H1 (cell line): Measurements from ENCODE around the gene ING5. TPM values are rescaled to one million over a fixed set of nuclear protein-coding genes. Genes with fewer than 3 reads are reported as not detected.

Experiments
- CTCF ChIA-PET: fragments of 300-600 bp; sonication (Branson Sonifier 250); formaldehyde crosslinking; loops from one replicate; lab custom pipeline; 2021; ENCODE audit not compliant: partially characterized antibody; lab: Charles Lee
- POLR2A ChIA-PET: fragments of 300-600 bp; sonication (Branson Sonifier 250); formaldehyde crosslinking; loops from one replicate; lab custom pipeline; 2021; ENCODE audit warnings: inconsistent platforms; ENCODE audit not compliant: partially characterized antibody; lab: Charles Lee
- DNase-seq, 2 experiments: peaks; one replicate each; pipeline versions ENCODE4 v3.0.0 to v3.0.0-alpha.2; 2010 to 2022; ENCODE audit warnings: low spot score in 2 of 2, low read depth in 1 of 2, mixed read lengths in 1 of 2
- FAIRE-seq: peaks from 2 replicates; lab custom pipeline; 2011; peaks lifted over from hg19 to GRCh38; lab: Jason Lieb, UNC
- H2AFZ ChIP-seq: 2 replicates; pipeline ENCODE4 v1.8.1; 2012; ENCODE audit warnings: low read length, inconsistent platforms
- H2AK5ac ChIP-seq: 2 replicates; pipeline ENCODE4 v1.6.1; 2013; ENCODE audit warnings: low read depth, low read length
- H2BK120ac ChIP-seq: replicated peaks from 2 replicates; pipeline ENCODE3; 2013; ENCODE audit warnings: low read depth, low read length, inconsistent platforms
- H2BK12ac ChIP-seq: 2 replicates; pipeline ENCODE4 v1.6.1; 2013; ENCODE audit warnings: low read depth, low read length
- H2BK15ac ChIP-seq: 2 replicates; pipeline ENCODE4 v1.6.1; 2013; ENCODE audit warnings: low read length
- H2BK20ac ChIP-seq: 2 replicates; pipeline ENCODE4 v1.6.1; 2013; ENCODE audit warnings: low read length
- H2BK5ac ChIP-seq: 2 replicates; pipeline ENCODE4 v1.6.1; 2013; ENCODE audit warnings: low read depth, low read length
- H3K14ac ChIP-seq: 2 replicates; pipeline ENCODE4 v1.6.1; 2013; ENCODE audit warnings: inconsistent platforms; ENCODE audit not compliant: insufficient read length
- H3K18ac ChIP-seq: 2 replicates; pipeline ENCODE4 v1.6.1; 2013; ENCODE audit warnings: low read length; ENCODE audit errors: extremely low read depth
- H3K23ac ChIP-seq: 2 replicates; pipeline ENCODE4 v1.6.1; 2013; ENCODE audit warnings: inconsistent platforms; ENCODE audit not compliant: insufficient read length
- H3K23me2 ChIP-seq: 2 replicates; pipeline ENCODE4 v1.6.1; 2013; ENCODE audit warnings: low read depth, low read length
- H3K27ac ChIP-seq: 2 replicates; pipeline ENCODE4 v1.6.1; 2011; ENCODE audit warnings: low read depth, low read length, inconsistent platforms
- H3K27me3 ChIP-seq, 4 experiments: replicated peaks in 1 of 4; 1 replicate in 1 of 4; 2 replicates in 3 of 4; pipeline versions ENCODE4 v1.6.1 to v1.8.1; 2011 to 2013; ENCODE audit warnings: low read length in 3 of 4, mild to moderate bottlenecking in 3 of 4, inconsistent platforms in 2 of 4, mixed read lengths in 2 of 4, moderate library complexity in 1 of 4; ENCODE audit not compliant: control insufficient read depth in 3 of 4, insufficient read depth in 3 of 4; ENCODE audit errors: extremely low read depth in 1 of 4
- H3K36me3 ChIP-seq, 4 experiments: 2 replicates each; pipeline versions ENCODE4 v1.6.1 to v1.8.1; 2011 to 2013; ENCODE audit warnings: mild to moderate bottlenecking in 4 of 4, low read length in 3 of 4, moderate library complexity in 2 of 4, control low read depth in 1 of 4, inconsistent platforms in 1 of 4; ENCODE audit not compliant: insufficient read depth in 4 of 4, control insufficient read depth in 2 of 4
- H3K4ac ChIP-seq: replicated peaks from 2 replicates; pipeline ENCODE3; 2013; ENCODE audit warnings: low read length, low read depth, mixed read lengths, inconsistent platforms; ENCODE audit not compliant: insufficient read length
- H3K4me1 ChIP-seq, 4 experiments: replicated peaks in 1 of 4; 1 replicate in 1 of 4; 2 replicates in 3 of 4; pipeline versions ENCODE4 v1.6.1 to v1.8.1; 2011 to 2013; ENCODE audit warnings: low read length in 3 of 4, inconsistent platforms in 2 of 4, mixed read lengths in 1 of 4; ENCODE audit not compliant: insufficient read depth in 4 of 4, control insufficient read depth in 3 of 4
- H3K4me2 ChIP-seq, 2 experiments: 2 replicates each; pipeline versions ENCODE4 v1.6.1 to v1.8.1; 2011 to 2013; ENCODE audit warnings: low read depth in 2 of 2, low read length in 2 of 2, control low read depth in 1 of 2, inconsistent platforms in 1 of 2, mild to moderate bottlenecking in 1 of 2; ENCODE audit not compliant: insufficient read depth in 1 of 2
- H3K4me3 ChIP-seq, 4 experiments: fragments of 200-600, 300-600 bp in 1 of 4; sonication (generic), shearing (Covaris generic), sonication (Bioruptor Twin) in 1 of 4; 2 replicates each; pipeline versions ENCODE4 v1.5.1 to v1.8.1; 2011 to 2016; ENCODE audit warnings: low read length in 4 of 4, low read depth in 3 of 4, control low read depth in 2 of 4, inconsistent platforms in 2 of 4, mild to moderate bottlenecking in 2 of 4, mixed read lengths in 1 of 4, moderate library complexity in 1 of 4; ENCODE audit not compliant: insufficient read depth in 2 of 4; ENCODE audit errors: extremely low read depth in 1 of 4
- H3K56ac ChIP-seq: replicated peaks from 2 replicates; pipeline ENCODE3; 2013; ENCODE audit warnings: low read depth, mild to moderate bottlenecking, mixed read lengths, low read length, inconsistent platforms; ENCODE audit not compliant: insufficient read length
- H3K79me1 ChIP-seq: 2 replicates; pipeline ENCODE4 v1.6.1; 2013; ENCODE audit warnings: low read depth, low read length, control low read depth
- H3K79me2 ChIP-seq, 2 experiments: 2 replicates each; pipeline versions ENCODE4 v1.6.1 to v1.8.1; 2012 to 2013; ENCODE audit warnings: low read length in 2 of 2, mild to moderate bottlenecking in 2 of 2, inconsistent platforms in 1 of 2; ENCODE audit not compliant: insufficient read depth in 2 of 2, control insufficient read depth in 1 of 2
- H3K9ac ChIP-seq, 4 experiments: replicated peaks in 1 of 4; 1 replicate in 1 of 4; 2 replicates in 3 of 4; pipeline versions ENCODE4 v1.6.1 to v1.8.1; 2011 to 2013; ENCODE audit warnings: low read depth in 3 of 4, low read length in 3 of 4, control low read depth in 2 of 4, mild to moderate bottlenecking in 2 of 4, moderate library complexity in 2 of 4, inconsistent platforms in 1 of 4; ENCODE audit errors: extremely low read depth in 1 of 4
- H3K9me3 ChIP-seq, 2 experiments: 2 replicates each; pipeline versions ENCODE4 v1.6.1 to v1.8.1; 2012 to 2013; ENCODE audit warnings: mild to moderate bottlenecking in 2 of 2, moderate library complexity in 2 of 2, control low read depth in 1 of 2, inconsistent platforms in 1 of 2, low read depth in 1 of 2, low read length in 1 of 2, mixed read lengths in 1 of 2; ENCODE audit not compliant: insufficient read depth in 2 of 2
- H4K20me1 ChIP-seq, 2 experiments: replicated peaks in 1 of 2; 2 replicates each; pipeline versions ENCODE3 to v1.8.1; 2011 to 2013; ENCODE audit warnings: inconsistent platforms in 2 of 2, low read length in 2 of 2, mild to moderate bottlenecking in 1 of 2; ENCODE audit not compliant: insufficient read depth in 2 of 2, control insufficient read depth in 1 of 2
- H4K5ac ChIP-seq: 2 replicates; pipeline ENCODE4 v1.6.1; 2013; ENCODE audit warnings: low read length, low read depth, mixed read lengths, inconsistent platforms; ENCODE audit not compliant: insufficient read length
- H4K8ac ChIP-seq: 2 replicates; pipeline ENCODE4 v1.8.0; 2013; ENCODE audit warnings: mild to moderate bottlenecking, moderate library complexity, low read length, inconsistent platforms; ENCODE audit not compliant: insufficient read depth; ENCODE audit errors: extremely low read depth
- H4K91ac ChIP-seq: replicated peaks from 2 replicates; pipeline ENCODE3; 2013; ENCODE audit warnings: low read length, mixed read lengths, inconsistent platforms; ENCODE audit not compliant: insufficient read length
- KDM4A ChIP-seq: IDR thresholded peaks from one replicate; pipeline ENCODE4 v1.7.1; 2012; ENCODE audit warnings: low read depth, mild to moderate bottlenecking, moderate library complexity, low read length, inconsistent platforms; ENCODE audit not compliant: severe bottlenecking
- PHF8 ChIP-seq: fragments of 200-600 bp; sonication (generic); conservative IDR thresholded peaks from 2 replicates; pipeline ENCODE4 v1.7.1; 2012; ENCODE audit warnings: low read depth, mild to moderate bottlenecking, inconsistent platforms, low read length, moderate library complexity
- WGBS, 2 experiments: shearing (Covaris generic) in 1 of 2; methylation state at CpG; one replicate each; pipeline versions ENCODE4 v1.1.6 to v1.1.7; 2013 to 2015; ENCODE audit warnings: low lambda C conversion rate in 2 of 2, mixed read lengths in 2 of 2, inconsistent platforms in 1 of 2, low coverage in 1 of 2, missing lambda C conversion rate in 1 of 2; ENCODE audit not compliant: insufficient replicate concordance in 2 of 2, insufficient coverage in 1 of 2, insufficient read length in 1 of 2; ENCODE audit errors: extremely low coverage in 1 of 2, missing lambda C conversion rate in 1 of 2; 5-methylcytosine and 5-hydroxymethylcytosine counted together
- polyA plus RNA-seq, 7 experiments: library from polyadenylated mRNA; depleted of rRNA in 3 of 7; stranded (reverse) in 5 of 7; unstranded in 2 of 7; fragments of >200 nt in 5 of 7; fragments of 200-250 nt in 2 of 7; gene quantifications; 1 replicate in 5 of 7; 2 replicates in 1 of 7; 4 replicates in 1 of 7; pipeline versions ENCODE4 v1.2.1 to v1.2.3, GENCODE V29; 2011 to 2013; ENCODE audit warnings: missing spikeins in 2 of 7, mixed read lengths in 2 of 7
- total RNA-seq: library from RNA; stranded (reverse); fragmentation: NEBNext Ultra II Directional; extraction: Animal tissue kit (Norgen Biotek cat#: 25700); gene quantifications from 2 replicates; pipeline ENCODE4 v1.2.1, GENCODE V29; 2021
- TF ChIP-seq, protein P1 (sequence below), 3 experiments: IDR thresholded peaks; 1 replicate in 2 of 3; 2 replicates in 1 of 3; pipeline versions ENCODE4 v1.5.1 to v1.6.1; 2011; ENCODE audit warnings: low read length in 3 of 3, mild to moderate bottlenecking in 3 of 3, inconsistent platforms in 2 of 3, low read depth in 1 of 3, moderate library complexity in 1 of 3; ENCODE audit not compliant: insufficient read depth in 1 of 3; ENCODE audit errors: control extremely low read depth in 1 of 3

Gene ING5
- total and polyA plus RNA-seq, 2 of the 8 experiments (the other 6 are each of a cell fraction or from before 2014, with no cell fraction given), result 41.5 to 47.4 TPM

DNA sequence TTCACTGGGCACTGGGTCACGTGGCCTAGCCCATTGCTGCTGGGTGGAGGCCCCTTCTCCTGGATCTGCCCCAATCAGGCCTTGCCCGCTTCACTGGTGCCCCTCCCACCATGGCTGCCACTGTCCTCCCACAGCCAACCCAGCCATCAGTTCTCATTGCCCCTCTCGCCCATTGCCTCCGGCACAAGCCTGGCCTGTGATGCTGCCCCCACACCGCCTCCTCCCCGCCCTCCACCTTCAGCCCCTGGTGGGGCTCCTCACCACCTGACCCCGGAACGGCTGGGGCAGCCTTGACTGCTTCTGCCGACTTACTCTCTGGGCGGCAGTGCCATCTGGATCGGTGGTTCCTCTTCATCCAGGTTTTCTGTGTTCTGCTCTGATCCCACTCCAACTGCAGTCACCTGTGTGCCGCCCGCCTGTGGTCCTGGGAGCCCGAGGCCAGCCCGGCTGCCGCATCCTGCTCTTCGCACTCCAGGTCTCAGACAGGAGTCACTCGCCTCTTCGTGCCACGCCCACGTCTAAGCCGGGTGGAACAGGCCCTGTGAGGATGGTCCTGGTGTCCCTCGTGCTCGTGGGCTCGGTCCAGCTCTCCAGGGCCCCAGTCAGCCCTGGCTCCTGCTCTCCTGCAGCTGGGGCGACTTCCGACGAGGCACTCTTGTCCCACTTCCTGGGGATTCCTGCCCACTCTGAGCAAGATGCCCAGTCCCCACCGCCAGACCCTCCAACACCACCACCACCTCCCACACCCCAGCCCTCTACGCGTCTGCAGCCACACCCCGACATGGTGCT lies 46.8 kb downstream of the ING5 start:
- H2BK12ac ChIP-seq, result no peak overlapping the region
- H3K18ac ChIP-seq, result no peak overlapping the region
- H3K23ac ChIP-seq, result no peak overlapping the region
- no peak overlapping the region for H2BK120ac ChIP-seq
- H3K56ac ChIP-seq, result no peak overlapping the region
- POLR2A ChIA-PET, result no interaction called here
- no peak overlapping the region for H3K4me3 ChIP-seq
- no peak overlapping the region; the same call in 1 of the 2 replicates for H2BK5ac ChIP-seq
- no peaks in the 10 kb centered on the region for H3K79me2 ChIP-seq
- H2BK15ac ChIP-seq, result no peak overlapping the region
- H3K27ac ChIP-seq, result no peak overlapping the region
- H3K23me2 ChIP-seq, result no peaks in the 10 kb centered on the region
- H3K36me3 ChIP-seq, result peaks cover 0 to 4% (median 0%) of the 10 kb centered on the region in 4 experiments; a peak in 3 of 8 replicates
- CTCF ChIA-PET, result no interaction called here
- no peak overlapping the region for H3K4ac ChIP-seq
- peaks cover 0 to 6% of the 10 kb centered on the region in 2 experiments for H4K20me1 ChIP-seq
- H4K8ac ChIP-seq, result no peak overlapping the region
- H2AFZ ChIP-seq, result no peak overlapping the region
- H4K5ac ChIP-seq, result no peak overlapping the region
- H3K9me3 ChIP-seq, result no peaks in the 10 kb centered on the region
- no peak overlapping the region for H3K9ac ChIP-seq
- H3K4me2 ChIP-seq, result no peak overlapping the region
- H3K79me1 ChIP-seq, result no peaks in the 10 kb centered on the region
- H3K4me1 ChIP-seq, result no peaks in the 10 kb centered on the region
- DNase-seq, result no peak
- H3K27me3 ChIP-seq, result no peaks in the 10 kb centered on the region
- no peak overlapping the region for H2BK20ac ChIP-seq
- no peak for FAIRE-seq
- no peak overlapping the region for H3K14ac ChIP-seq
- no peak overlapping the region for H4K91ac ChIP-seq
- no peak overlapping the region for H2AK5ac ChIP-seq
- WGBS, 2 experiments, result 89% methylated on average over 29 of the region's 32 CpGs; no CpG with 5 or more reads in 1 of the 2 experiments
- TF ChIP-seq, protein P1, sequence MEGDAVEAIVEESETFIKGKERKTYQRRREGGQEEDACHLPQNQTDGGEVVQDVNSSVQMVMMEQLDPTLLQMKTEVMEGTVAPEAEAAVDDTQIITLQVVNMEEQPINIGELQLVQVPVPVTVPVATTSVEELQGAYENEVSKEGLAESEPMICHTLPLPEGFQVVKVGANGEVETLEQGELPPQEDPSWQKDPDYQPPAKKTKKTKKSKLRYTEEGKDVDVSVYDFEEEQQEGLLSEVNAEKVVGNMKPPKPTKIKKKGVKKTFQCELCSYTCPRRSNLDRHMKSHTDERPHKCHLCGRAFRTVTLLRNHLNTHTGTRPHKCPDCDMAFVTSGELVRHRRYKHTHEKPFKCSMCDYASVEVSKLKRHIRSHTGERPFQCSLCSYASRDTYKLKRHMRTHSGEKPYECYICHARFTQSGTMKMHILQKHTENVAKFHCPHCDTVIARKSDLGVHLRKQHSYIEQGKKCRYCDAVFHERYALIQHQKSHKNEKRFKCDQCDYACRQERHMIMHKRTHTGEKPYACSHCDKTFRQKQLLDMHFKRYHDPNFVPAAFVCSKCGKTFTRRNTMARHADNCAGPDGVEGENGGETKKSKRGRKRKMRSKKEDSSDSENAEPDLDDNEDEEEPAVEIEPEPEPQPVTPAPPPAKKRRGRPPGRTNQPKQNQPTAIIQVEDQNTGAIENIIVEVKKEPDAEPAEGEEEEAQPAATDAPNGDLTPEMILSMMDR (IDR thresholded peaks at IDR 0.05; ENCODE audit: control extremely low read depth in 1 of 3, insufficient read depth in 1 of 3, low read depth in 1 of 3, low read length in 3 of 3), result no peak
- no peak for TF ChIP-seq KDM4A
- TF ChIP-seq PHF8, result no peak
